Right cardiac atrium (tissue), 5 donors: ENCODE measurements around the gene SPTLC1. TPM values are rescaled to one million over a fixed set of nuclear protein-coding genes. Genes with fewer than 3 reads are reported as not detected.
"Not testable (repeated sequence)": the region's sequence is repeated elsewhere in the genome, so short reads cannot be mapped to it uniquely, and the experiment has no call there.

Experiments
- ATAC-seq, 2 donors: fragments of 200-7000 bp; cut with Tn5 transposase; one replicate each; pipeline versions ENCODE4 v1.8.0 to v1.9.1; 2020; ENCODE audit warnings: moderate library complexity in 2 of 2, mild to moderate bottlenecking in 1 of 2
- DNase-seq, 3 donors: peaks; one replicate each; pipeline ENCODE4 v3.0.0-alpha.2; 2020
- H3K27ac ChIP-seq: one replicate; pipeline ENCODE4 v1.5.1; 2013; ENCODE audit warnings: mild to moderate bottlenecking, low read length, control low read depth, moderate library complexity
- H3K27me3 ChIP-seq: one replicate; pipeline ENCODE4 v1.6.1; 2013; ENCODE audit not compliant: control insufficient read depth, insufficient read depth
- H3K4me1 ChIP-seq: one replicate; pipeline ENCODE4 v1.6.1; 2013; ENCODE audit warnings: low read length; ENCODE audit not compliant: control insufficient read depth, insufficient read depth
- H3K4me3 ChIP-seq: one replicate; pipeline ENCODE4 v1.5.1; 2013; ENCODE audit warnings: low read length, control low read depth
- H3K9me3 ChIP-seq: one replicate; pipeline ENCODE4 v1.6.1; 2013; ENCODE audit warnings: low read length; ENCODE audit not compliant: control insufficient read depth
- WGBS: extraction: QIAGEN DNeasy Blood & Tissue Kit; methylation state at CpG from one replicate; pipeline ENCODE4 v1.1.7; 2013; 5-methylcytosine and 5-hydroxymethylcytosine counted together
- intact Hi-C, 4 donors: fragments of 100-400 bp; cut with DNase I; formaldehyde crosslinking; loops; one replicate each; pipeline versions ENCODE4 v1.11.0 to v1.14.0; 2022 to 2023
- polyA plus RNA-seq: library from polyadenylated mRNA; stranded (reverse); fragments of 200-250 nt; gene quantifications from one replicate; pipeline ENCODE4 v1.2.3, GENCODE V29; 2013
- total RNA-seq, 4 donors: library from RNA; stranded (reverse); fragmentation: NEBNext Ultra II Directional; extraction: Animal tissue kit (Norgen Biotek cat#: 25700); gene quantifications; one replicate each; pipeline ENCODE4 v1.2.1, GENCODE V29; 2021
- donor health status: healthy with polysubstance abuse.
- donor health status: DM: no; HTN: yes; CAD: no.
- donor health status: DM: no; HTN: no; CAD: no.
- donor health status: DM: no; HTN: yes; CAD: no; lungs with severe emphysema.
- donor health status: DM: yes; HTN: yes; CAD: no.

SPTLC1 gene
- total and polyA plus RNA-seq, 5 donors, result 21.1 to 33.6 (median 32.8) TPM

- no peak overlapping the region for H3K27ac ChIP-seq
- H3K4me3 ChIP-seq, result peak overlapping the region; percentile 50
- intact Hi-C loops, result loop anchor here in 1 of 4 donors (5.0 kb wide), 1 partner anchor 102 kb away; no protein-coding TSS in a partner anchor
- DNase-seq, result peak in 1 of 3 donors; percentile 27
- WGBS, result 7% methylated on average over 6 of the region's 6 CpGs
- H3K27me3 ChIP-seq, result no peaks in the 10 kb centered on the region
- no peaks in the 10 kb centered on the region for H3K4me1 ChIP-seq
- H3K9me3 ChIP-seq, result no peaks in the 10 kb centered on the region
- ATAC-seq, result no peak
These were observed 25.5 kb upstream of the SPTLC1 start for GRCh38 chr9:92140754-92141143.

- ATAC-seq (peak; percentile 56 to 74), DNase-seq (peak; percentile 74 to 89 (median 88))
- Histone ChIP-seq H3K4me3 (no peak overlapping the region), H3K4me1 (no peaks in the 10 kb centered on the region), H3K9me3 (no peaks in the 10 kb centered on the region), H3K27ac (no peak overlapping the region), H3K27me3 (no peaks in the 10 kb centered on the region)
- intact Hi-C loops, result loop anchor here in 1 of 4 donors (5.0 kb wide), 1 partner anchor 102 kb away; no protein-coding TSS in a partner anchor
- 19% methylated on average over 16 of the region's 16 CpGs for WGBS
These were observed 25.0 kb upstream of the SPTLC1 start for GRCh38 chr9:92140074-92140753.

GRCh38 chr9:92138960-92139540, 23.8 kb upstream of the SPTLC1 start:
- H3K4me3 ChIP-seq, DNase-seq, H3K4me1 ChIP-seq, H3K27ac ChIP-seq, ATAC-seq, H3K9me3 ChIP-seq, H3K27me3 ChIP-seq: not testable (repeated sequence)
- intact Hi-C loops, result loop anchor here in 2 of 4 donors (5.0 to 10.0 kb wide), 3 partner anchors 106 to 498 kb away; no protein-coding TSS in a partner anchor
- 94% methylated on average over 5 of the region's 5 CpGs for WGBS

- no peak overlapping the region for H3K4me3 ChIP-seq
- intact Hi-C loops, result loop anchor here in 2 of 4 donors (5.0 to 10.0 kb wide), 3 partner anchors 106 to 499 kb away; no protein-coding TSS in a partner anchor
- WGBS, result 35% methylated on average over 22 of the region's 22 CpGs
These were observed 23.1 kb upstream of the SPTLC1 start for GRCh38 chr9:92138157-92138959.

GRCh38 chr9:92136184-92136858, 21.1 kb upstream of the SPTLC1 start:
- no peak for ATAC-seq
- no peaks in the 10 kb centered on the region for H3K9me3 ChIP-seq
- H3K4me1 ChIP-seq, result no peaks in the 10 kb centered on the region
- no peak overlapping the region for H3K27ac ChIP-seq
- no peak overlapping the region for H3K4me3 ChIP-seq
- intact Hi-C loops, result loop anchor here in 2 of 4 donors (5.0 to 10.0 kb wide), 3 partner anchors 108 to 501 kb away; no protein-coding TSS in a partner anchor
- H3K27me3 ChIP-seq, result no peaks in the 10 kb centered on the region
- DNase-seq, result no peak
- WGBS, result 77% methylated on average over 19 of the region's 19 CpGs

More at GRCh38 chr9:92138157-92138959, 23.1 kb upstream of the SPTLC1 start:
- H3K4me1 ChIP-seq, result no peaks in the 10 kb centered on the region
- H3K27ac ChIP-seq, result no peak overlapping the region
- peak; percentile 53 to 62 for ATAC-seq
- DNase-seq, result peak; percentile 73 to 91 (median 89)
- H3K9me3 ChIP-seq, result no peaks in the 10 kb centered on the region
- no peaks in the 10 kb centered on the region for H3K27me3 ChIP-seq

GRCh38 chr9:92135576-92135975, 20.4 kb upstream of the SPTLC1 start:
- WGBS, result 67% methylated on average over 7 of the region's 7 CpGs
- ATAC-seq, result no peak

GRCh38 chr9:92133949-92134604, 18.9 kb upstream of the SPTLC1 start:
- Histone ChIP-seq H3K27ac (no peak overlapping the region), H3K9me3 (no peaks in the 10 kb centered on the region), H3K4me1 (no peaks in the 10 kb centered on the region), H3K4me3 (no peak overlapping the region), H3K27me3 (no peaks in the 10 kb centered on the region)
- WGBS, result 10% methylated on average over 19 of the region's 19 CpGs
- ATAC-seq (peak; percentile 74 to 78), DNase-seq (peak; percentile 78 to 91 (median 91))
- intact Hi-C loops, result loop anchor here in 2 of 4 donors (10.0 kb wide), 2 partner anchors 111 to 501 kb away; no protein-coding TSS in a partner anchor

More at GRCh38 chr9:92135576-92135975, 20.4 kb upstream of the SPTLC1 start:
- Histone ChIP-seq H3K4me3 (no peak overlapping the region), H3K27me3 (no peaks in the 10 kb centered on the region), H3K9me3 (no peaks in the 10 kb centered on the region), H3K27ac (no peak overlapping the region), H3K4me1 (no peaks in the 10 kb centered on the region)
- no peak for DNase-seq
- intact Hi-C loops, result loop anchor here in 2 of 4 donors (5.0 to 10.0 kb wide), 3 partner anchors 109 to 502 kb away; no protein-coding TSS in a partner anchor

GRCh38 chr9:92132913-92133312, 17.7 kb upstream of the SPTLC1 start:
- not testable (repeated sequence) for H3K27ac ChIP-seq, H3K4me3 ChIP-seq, H3K4me1 ChIP-seq, H3K27me3 ChIP-seq, H3K9me3 ChIP-seq, ATAC-seq, DNase-seq
- intact Hi-C loops, result loop anchor here in 2 of 4 donors (10.0 kb wide), 2 partner anchors 112 to 502 kb away; no protein-coding TSS in a partner anchor
- 93% methylated on average over 1 of the region's 1 CpG for WGBS

- H3K27me3 ChIP-seq, result no peaks in the 10 kb centered on the region
- ATAC-seq, result no peak
- no peak overlapping the region for H3K4me3 ChIP-seq
- H3K4me1 ChIP-seq, result no peaks in the 10 kb centered on the region
- no peak overlapping the region for H3K27ac ChIP-seq
- no peak for DNase-seq
- whole genome bisulfite sequencing, result 94% methylated on average over 1 of the region's 1 CpG
- intact Hi-C loops, result loop anchor here in 2 of 4 donors (10.0 kb wide), 2 partner anchors 112 to 502 kb away; no protein-coding TSS in a partner anchor
- no peaks in the 10 kb centered on the region for H3K9me3 ChIP-seq
These were observed 17.3 kb upstream of the SPTLC1 start for GRCh38 chr9:92132501-92132900.

GRCh38 chr9:92122800-92123199, 7.6 kb upstream of the SPTLC1 start:
- H3K27me3 ChIP-seq, result no peaks in the 10 kb centered on the region
- no peak for DNase-seq
- no peaks in the 10 kb centered on the region for H3K9me3 ChIP-seq
- WGBS, result 42% methylated on average over 8 of the region's 8 CpGs
- ATAC-seq, result no peak
- intact Hi-C loops, result no loop called here
- no peaks in the 10 kb centered on the region for H3K4me1 ChIP-seq
- no peak overlapping the region for H3K27ac ChIP-seq
- H3K4me3 ChIP-seq, result no peak overlapping the region
